ENCODE measurements around the gene PON3. TPM values are rescaled to one million over a fixed set of nuclear protein-coding genes. Genes with fewer than 3 reads are reported as not detected.

PON3 gene
- total and polyA plus RNA-seq, 2 of the 8 experiments (the other 6 are each of a cell fraction or from before 2014, with no cell fraction given): not detected

- H3K23me2 ChIP-seq (ENCODE audit: low read depth, low read length): no peaks in the 10 kb centered on the region
- H3K4ac ChIP-seq (replicated peaks; ENCODE audit: insufficient read length, low read depth, low read length): no peak overlapping the region
- no peaks in the 10 kb centered on the region for H3K9me3 ChIP-seq (ENCODE audit: insufficient read depth in 2 of 2, low read depth in 1 of 2, low read length in 1 of 2)
- no peak overlapping the region for H3K4me3 ChIP-seq (ENCODE audit: extremely low read depth in 1 of 4, insufficient read depth in 2 of 4, low read depth in 3 of 4, low read length in 4 of 4)
- FAIRE-seq (no peak), DNase-seq (ENCODE audit: low read depth in 1 of 2, low spot score in 2 of 2) (no peak)
- POLR2A ChIA-PET (ENCODE audit: partially characterized antibody): interaction anchor here (0.7 to 1.1 kb wide), 2 partner anchors 13 to 14 kb away, joined by 3 to 4 read pairs; no protein-coding TSS in a partner anchor
- no peak overlapping the region for H3K14ac ChIP-seq (ENCODE audit: insufficient read length)
- peaks cover 0 to 3% (median 0%) of the 10 kb centered on the region in 4 experiments; a peak in 2 of 7 replicates for H3K4me1 ChIP-seq (replicated peaks in 1 of 4; ENCODE audit: control insufficient read depth in 3 of 4, insufficient read depth in 4 of 4, low read length in 3 of 4)
- H3K79me2 ChIP-seq (ENCODE audit: control insufficient read depth in 1 of 2, insufficient read depth in 2 of 2, low read length in 2 of 2): peaks cover 0 to 6% of the 10 kb centered on the region in 2 experiments; a peak in 1 of 4 replicates
- H3K56ac ChIP-seq (replicated peaks; ENCODE audit: insufficient read length, low read depth, low read length): no peak overlapping the region
- H3K23ac ChIP-seq (ENCODE audit: insufficient read length): no peak overlapping the region
- H3K4me2 ChIP-seq (ENCODE audit: insufficient read depth in 1 of 2, low read depth in 2 of 2, low read length in 2 of 2): no peak overlapping the region
- TF ChIP-seq NANOG (IDR thresholded peaks at IDR 0.05; ENCODE audit: insufficient read depth, low read depth, low read length, poor library complexity, severe bottlenecking) (no peak), SIRT6 (IDR thresholded peaks at IDR 0.05; ENCODE audit: low read length) (no peak), FOSL1 (IDR thresholded peaks at IDR 0.05; ENCODE audit: insufficient read depth, low read depth, low read length) (no peak)
- H2BK12ac ChIP-seq (ENCODE audit: low read depth, low read length): no peak overlapping the region
- H3K27me3 ChIP-seq (replicated peaks in 1 of 4; ENCODE audit: control insufficient read depth in 3 of 4, extremely low read depth in 1 of 4, insufficient read depth in 3 of 4, low read length in 3 of 4): no peaks in the 10 kb centered on the region
- H3K9ac ChIP-seq (replicated peaks in 1 of 4; ENCODE audit: extremely low read depth in 1 of 4, low read depth in 3 of 4, low read length in 3 of 4): no peak overlapping the region
- H2BK5ac ChIP-seq (ENCODE audit: low read depth, low read length): no peak overlapping the region
- H4K5ac ChIP-seq (ENCODE audit: insufficient read length, low read depth, low read length): no peak overlapping the region
- no peak overlapping the region for H4K8ac ChIP-seq (ENCODE audit: extremely low read depth, insufficient read depth, low read length)
- H2BK120ac ChIP-seq (replicated peaks; ENCODE audit: low read depth, low read length): no peak overlapping the region
- no peak overlapping the region for H4K91ac ChIP-seq (replicated peaks; ENCODE audit: insufficient read length, low read length)
- H2BK15ac ChIP-seq (ENCODE audit: low read length): no peak overlapping the region
- CTCF ChIA-PET (ENCODE audit: partially characterized antibody): interaction anchor here (0.6 to 0.9 kb wide), 2 partner anchors 11 to 90 kb away, joined by 3 read pairs; no protein-coding TSS in a partner anchor
- no peak overlapping the region for H3K27ac ChIP-seq (ENCODE audit: low read depth, low read length)
- no peak overlapping the region for H3K18ac ChIP-seq (ENCODE audit: extremely low read depth, low read length)
- H3K79me1 ChIP-seq (ENCODE audit: low read depth, low read length): no peaks in the 10 kb centered on the region; the same call in 1 of the 2 replicates
- H3K36me3 ChIP-seq (ENCODE audit: control insufficient read depth in 2 of 4, insufficient read depth in 4 of 4, low read length in 3 of 4): peaks cover 0 to 4% (median 0%) of the 10 kb centered on the region in 4 experiments; a peak in 1 of 8 replicates
- H4K20me1 ChIP-seq (replicated peaks in 1 of 2; ENCODE audit: control insufficient read depth in 1 of 2, insufficient read depth in 2 of 2, low read length in 2 of 2): no peaks in the 10 kb centered on the region
- no peak overlapping the region for H2AFZ ChIP-seq (ENCODE audit: low read length)
- WGBS, 2 experiments (ENCODE audit: extremely low coverage in 1 of 2, insufficient coverage in 1 of 2, insufficient read length in 1 of 2, insufficient replicate concordance in 2 of 2, low coverage in 1 of 2, low lambda C conversion rate in 2 of 2, missing lambda C conversion rate in 1 of 2): 100% methylated on average over 2 of the region's 2 CpGs; no CpG with 5 or more reads in 1 of the 2 experiments
- no peak overlapping the region for H2AK5ac ChIP-seq (ENCODE audit: low read depth, low read length)
- no peak overlapping the region for H2BK20ac ChIP-seq (ENCODE audit: low read length)
Measured at GRCh38 chr7:95421000-95421846, 25.0 kb upstream of the PON3 start.
